Activated T-helper 17 cell treated with anti-CD3 and anti-CD28 coated beads, Interleukin-2, amount 50 U/mL, for 72 hours (primary cell): ENCODE data around the gene EGFR. TPM values are rescaled to one million over a fixed set of nuclear protein-coding genes. Genes with fewer than 3 reads are reported as not detected.

Experiments used
- ATAC-seq: fragments of 150-1000 bp; cut with Tn5 transposase; replicated peaks from 2 replicates; pipeline ENCODE4 v1.10.0; 2021; ENCODE audit warnings: mild to moderate bottlenecking, moderate library complexity
- H3K27ac Mint-ChIP-seq: one replicate; pipeline ENCODE4 v1.8.0; 2022; ENCODE audit warnings: mixed read lengths
- H3K27me3 Mint-ChIP-seq: one replicate; pipeline ENCODE4 v1.8.0; 2022; ENCODE audit warnings: mixed read lengths
- H3K36me3 Mint-ChIP-seq: one replicate; pipeline ENCODE4 v1.8.0; 2022; ENCODE audit warnings: low read depth, mild to moderate bottlenecking, mixed read lengths
- H3K4me1 Mint-ChIP-seq: one replicate; pipeline ENCODE4 v1.8.0; 2022; ENCODE audit warnings: mixed read lengths
- H3K4me3 Mint-ChIP-seq: one replicate; pipeline ENCODE4 v1.8.0; 2022; ENCODE audit warnings: mild to moderate bottlenecking, mixed read lengths
- H3K9me3 Mint-ChIP-seq: one replicate; pipeline ENCODE4 v1.8.0; 2022; ENCODE audit warnings: mixed read lengths
- total RNA-seq, 2 donors: library from RNA; stranded (reverse); gene quantifications; one replicate each; pipeline ENCODE4 v1.2.3, GENCODE V29; 2022

Gene EGFR
- total RNA-seq, 2 donors from 2014 or later = 0.02 TPM; not detected in 1

DNA sequence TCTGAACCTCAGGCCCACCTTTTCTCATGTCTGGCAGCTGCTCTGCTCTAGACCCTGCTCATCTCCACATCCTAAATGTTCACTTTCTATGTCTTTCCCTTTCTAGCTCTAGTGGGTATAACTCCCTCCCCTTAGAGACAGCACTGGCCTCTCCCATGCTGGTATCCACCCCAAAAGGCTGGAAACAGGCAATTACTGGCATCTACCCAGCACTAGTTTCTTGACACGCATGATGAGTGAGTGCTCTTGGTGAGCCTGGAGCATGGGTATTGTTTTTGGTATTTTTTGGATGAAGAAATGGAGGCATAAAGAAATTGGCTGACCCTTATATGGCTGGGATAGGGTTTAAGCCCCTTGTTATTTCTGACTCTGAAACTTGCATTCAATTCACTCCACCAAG, 156.0 kb downstream of the EGFR start:
- H3K4me1 Mint-ChIP-seq = no peaks in the 10 kb centered on the region
- ATAC-seq = no peak
- H3K4me3 Mint-ChIP-seq = no peak overlapping the region
- peaks cover 16% of the 10 kb centered on the region for H3K27me3 Mint-ChIP-seq
- H3K9me3 Mint-ChIP-seq = no peaks in the 10 kb centered on the region
- H3K27ac Mint-ChIP-seq = no peak overlapping the region
- no peaks in the 10 kb centered on the region for H3K36me3 Mint-ChIP-seq

DNA sequence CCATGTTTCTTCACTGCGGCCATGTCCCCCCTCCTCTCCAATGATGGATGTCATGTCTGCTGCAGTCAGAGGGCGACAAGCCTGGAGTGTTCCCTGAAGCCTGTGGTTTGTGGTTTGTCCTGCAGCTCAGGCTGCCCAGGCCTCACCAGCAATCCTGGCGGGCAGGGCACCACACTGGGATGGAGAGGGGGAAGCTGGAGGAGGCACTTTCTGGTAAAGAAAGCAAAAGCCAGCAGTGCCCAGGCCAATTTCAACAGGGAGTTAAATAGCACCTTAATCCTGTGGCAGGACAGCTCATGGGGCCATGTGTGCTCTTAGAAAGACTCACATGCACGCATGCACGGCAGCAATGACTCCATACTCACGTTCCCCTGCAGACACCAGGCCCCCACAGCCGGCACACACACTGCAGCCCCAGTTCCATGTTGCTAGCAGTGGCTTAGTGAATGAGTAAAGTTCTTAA, 158.3 kb downstream of the EGFR start:
- H3K36me3 Mint-ChIP-seq = no peaks in the 10 kb centered on the region
- no peaks in the 10 kb centered on the region for H3K9me3 Mint-ChIP-seq
- H3K27ac Mint-ChIP-seq = no peak overlapping the region
- ATAC-seq = no peak
- no peaks in the 10 kb centered on the region for H3K4me1 Mint-ChIP-seq
- H3K4me3 Mint-ChIP-seq = no peak overlapping the region
- peaks cover 3% of the 10 kb centered on the region for H3K27me3 Mint-ChIP-seq

DNA sequence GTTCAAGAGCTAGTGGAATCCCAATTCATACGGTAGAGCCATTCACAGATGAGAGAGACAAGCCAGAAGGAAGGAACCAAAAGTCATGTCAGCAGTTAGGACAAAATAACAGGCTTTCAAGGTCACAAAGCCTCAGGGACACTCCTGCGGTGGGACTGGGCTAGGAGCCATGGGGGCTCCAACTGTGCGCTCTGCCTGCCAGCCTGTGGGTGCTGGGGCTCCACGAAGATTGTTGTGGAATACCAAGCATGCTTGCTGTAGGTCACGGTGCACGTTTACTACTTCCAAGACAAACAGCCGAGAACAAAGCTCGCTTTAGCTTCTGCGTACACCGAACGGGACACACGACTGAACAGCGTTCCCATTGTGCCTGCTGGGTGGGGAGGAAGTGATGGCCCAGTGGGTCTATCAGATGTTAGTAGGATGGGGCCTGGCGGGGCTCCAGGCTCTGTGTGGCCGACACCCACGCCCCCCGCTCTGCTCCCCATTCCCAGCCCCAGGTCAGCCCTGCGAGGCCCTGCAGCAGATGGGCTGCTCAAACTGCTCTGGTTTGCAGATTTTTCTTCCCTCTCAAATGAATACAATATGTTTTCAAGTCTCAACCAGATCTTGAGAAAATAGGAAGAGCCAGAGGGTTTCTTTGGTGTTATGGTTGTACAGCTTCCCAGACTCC, 158.9 kb downstream of the EGFR start:
- Mint-ChIP-seq H3K4me1 (no peaks in the 10 kb centered on the region), H3K9me3 (no peaks in the 10 kb centered on the region), H3K36me3 (no peaks in the 10 kb centered on the region), H3K4me3 (no peak overlapping the region), H3K27ac (no peak overlapping the region), H3K27me3 (peaks cover 3% of the 10 kb centered on the region)
- ATAC-seq = no peak

DNA sequence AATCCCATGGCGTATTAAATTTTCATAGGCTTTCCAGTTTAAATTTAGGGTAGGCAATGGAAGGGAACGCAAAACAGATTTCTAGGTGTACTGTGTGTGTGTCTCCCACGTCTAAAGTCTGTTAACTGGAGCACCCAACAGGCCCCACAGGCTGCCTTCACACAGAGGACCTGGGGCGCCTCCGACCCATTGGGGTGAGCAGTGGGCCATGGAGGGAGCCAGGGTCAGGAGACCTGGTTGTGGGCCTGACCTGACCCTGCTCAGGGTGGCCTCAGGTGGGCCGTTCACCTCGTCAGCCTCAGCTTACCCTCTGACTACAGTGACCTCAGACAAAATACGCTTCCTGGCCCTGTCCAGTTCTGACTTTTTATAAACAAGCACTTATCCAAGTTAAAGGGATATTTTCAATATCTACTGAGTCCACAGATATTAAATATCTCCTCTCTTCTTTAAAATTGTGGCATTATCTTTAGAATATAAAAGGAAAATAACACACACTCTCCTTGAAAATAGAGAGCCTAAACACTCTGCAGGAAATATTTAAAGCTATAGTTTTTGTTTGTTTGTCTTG, 159.6 kb downstream of the EGFR start:
- H3K4me1 Mint-ChIP-seq = no peaks in the 10 kb centered on the region
- no peaks in the 10 kb centered on the region for H3K36me3 Mint-ChIP-seq
- peaks cover 3% of the 10 kb centered on the region for H3K27me3 Mint-ChIP-seq
- H3K9me3 Mint-ChIP-seq = no peaks in the 10 kb centered on the region
- H3K4me3 Mint-ChIP-seq = no peak overlapping the region
- ATAC-seq = no peak
- no peak overlapping the region for H3K27ac Mint-ChIP-seq

DNA sequence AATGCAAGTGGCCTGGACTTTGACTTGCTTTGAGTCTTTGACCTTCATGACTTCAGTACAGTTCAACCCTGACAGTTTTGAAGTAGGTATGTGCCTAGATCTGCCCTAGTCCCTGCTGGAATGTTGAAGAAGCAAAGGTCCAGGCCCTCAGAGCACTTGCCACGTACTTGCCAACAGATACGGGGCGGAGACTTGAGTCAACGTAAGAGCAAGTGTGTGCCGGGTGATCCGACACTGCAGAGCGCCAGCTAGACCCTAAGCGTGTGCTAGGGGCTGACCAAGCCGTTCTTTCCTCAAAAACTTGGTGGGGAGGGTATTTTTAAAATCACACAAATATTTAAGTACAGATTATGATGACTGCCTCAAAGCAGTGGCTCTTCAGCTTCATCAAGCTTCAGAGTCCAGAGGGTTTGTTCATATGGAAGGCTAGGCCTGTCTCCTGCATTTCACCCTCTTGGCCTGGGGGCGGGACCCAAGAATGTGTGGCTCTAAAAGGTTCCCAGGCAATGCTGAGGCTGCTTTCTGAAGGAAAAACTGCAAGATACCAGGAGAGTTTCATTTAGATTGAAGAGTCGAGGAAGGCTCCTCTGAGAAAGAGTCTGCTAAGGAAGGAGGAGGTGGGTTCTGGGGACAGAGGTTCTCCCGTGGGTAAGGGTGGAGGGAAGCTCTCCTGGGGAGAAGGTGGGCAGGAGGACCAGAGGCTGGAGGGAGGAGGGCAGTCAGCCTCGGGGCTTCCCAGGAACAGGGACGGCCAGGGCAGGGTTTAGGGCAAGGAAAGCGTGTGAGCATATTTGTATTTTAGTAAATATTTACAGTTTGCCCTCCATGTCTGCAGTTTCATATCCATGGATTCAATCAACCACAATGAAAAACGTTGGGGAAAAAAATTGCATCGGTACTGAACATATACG, 160.3 kb downstream of the EGFR start:
- no peaks in the 10 kb centered on the region for H3K36me3 Mint-ChIP-seq

DNA sequence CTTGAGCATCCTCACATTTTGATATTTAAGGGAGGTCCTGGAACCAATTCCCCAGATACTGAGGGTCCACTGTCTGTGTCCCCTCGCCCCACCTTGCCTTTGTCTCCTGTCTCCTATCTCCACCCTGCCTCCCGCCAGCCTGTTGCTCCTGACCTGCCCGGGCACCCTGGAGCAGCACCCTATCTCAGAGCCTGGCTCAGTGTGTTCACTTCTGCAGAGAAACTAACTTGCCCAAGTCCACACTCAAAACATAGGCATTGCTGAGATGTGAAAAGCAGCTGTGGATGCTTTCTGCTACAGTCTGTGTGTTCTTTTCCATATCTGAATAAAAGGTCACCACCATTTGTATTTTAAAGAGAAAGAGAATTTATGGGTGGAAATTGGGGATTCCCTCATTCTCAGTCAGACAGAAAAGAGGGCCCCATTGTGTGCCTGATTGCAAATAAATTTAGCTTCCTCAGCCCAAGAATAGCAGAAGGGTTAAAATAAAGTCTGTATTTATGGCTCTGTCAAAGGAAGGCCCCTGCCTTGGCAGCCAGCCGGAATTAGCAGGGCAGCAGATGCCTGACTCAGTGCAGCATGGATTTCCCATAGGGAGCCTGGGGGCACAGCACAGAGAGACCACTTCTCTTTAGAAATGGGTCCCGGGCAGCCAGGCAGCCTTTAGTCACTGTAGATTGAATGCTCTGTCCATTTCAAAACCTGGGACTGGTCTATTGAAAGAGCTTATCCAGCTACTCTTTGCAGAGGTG, 161.3 kb downstream of the EGFR start:
- no peak for ATAC-seq
- no peak overlapping the region for H3K4me3 Mint-ChIP-seq
- H3K36me3 Mint-ChIP-seq = no peaks in the 10 kb centered on the region
- no peak overlapping the region for H3K27ac Mint-ChIP-seq
- no peaks in the 10 kb centered on the region for H3K4me1 Mint-ChIP-seq
- H3K9me3 Mint-ChIP-seq = no peaks in the 10 kb centered on the region
- peaks cover 7% of the 10 kb centered on the region for H3K27me3 Mint-ChIP-seq

More for the DNA sequence above, 160.3 kb downstream of the EGFR start:
- Mint-ChIP-seq H3K4me3 (no peak overlapping the region), H3K27ac (no peak overlapping the region), H3K4me1 (no peaks in the 10 kb centered on the region), H3K27me3 (peaks cover 4% of the 10 kb centered on the region), H3K9me3 (no peaks in the 10 kb centered on the region)
- no peak for ATAC-seq

DNA sequence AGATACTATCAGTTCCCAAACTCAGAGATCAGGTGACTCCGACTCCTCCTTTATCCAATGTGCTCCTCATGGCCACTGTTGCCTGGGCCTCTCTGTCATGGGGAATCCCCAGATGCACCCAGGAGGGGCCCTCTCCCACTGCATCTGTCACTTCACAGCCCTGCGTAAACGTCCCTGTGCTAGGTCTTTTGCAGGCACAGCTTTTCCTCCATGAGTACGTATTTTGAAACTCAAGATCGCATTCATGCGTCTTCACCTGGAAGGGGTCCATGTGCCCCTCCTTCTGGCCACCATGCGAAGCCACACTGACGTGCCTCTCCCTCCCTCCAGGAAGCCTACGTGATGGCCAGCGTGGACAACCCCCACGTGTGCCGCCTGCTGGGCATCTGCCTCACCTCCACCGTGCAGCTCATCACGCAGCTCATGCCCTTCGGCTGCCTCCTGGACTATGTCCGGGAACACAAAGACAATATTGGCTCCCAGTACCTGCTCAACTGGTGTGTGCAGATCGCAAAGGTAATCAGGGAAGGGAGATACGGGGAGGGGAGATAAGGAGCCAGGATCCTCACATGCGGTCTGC, 162.2 kb downstream of the EGFR start:
- Mint-ChIP-seq H3K27me3 (peaks cover 13% of the 10 kb centered on the region), H3K4me3 (no peak overlapping the region), H3K36me3 (no peaks in the 10 kb centered on the region), H3K4me1 (no peaks in the 10 kb centered on the region), H3K27ac (no peak overlapping the region), H3K9me3 (no peaks in the 10 kb centered on the region)
- no peak for ATAC-seq

DNA sequence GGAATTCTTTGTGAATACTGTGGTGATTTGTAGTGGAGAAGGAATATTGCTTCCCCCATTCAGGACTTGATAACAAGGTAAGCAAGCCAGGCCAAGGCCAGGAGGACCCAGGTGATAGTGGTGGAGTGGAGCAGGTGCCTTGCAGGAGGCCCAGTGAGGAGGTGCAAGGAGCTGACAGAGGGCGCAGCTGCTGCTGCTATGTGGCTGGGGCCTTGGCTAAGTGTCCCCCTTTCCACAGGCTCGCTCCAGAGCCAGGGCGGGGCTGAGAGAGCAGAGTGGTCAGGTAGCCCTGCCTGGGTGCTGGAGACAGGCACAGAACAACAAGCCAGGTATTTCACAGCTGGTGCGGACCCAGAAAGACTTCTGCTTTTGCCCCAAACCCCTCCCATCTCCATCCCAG, 162.9 kb downstream of the EGFR start:
- H3K4me3 Mint-ChIP-seq = no peak overlapping the region
- H3K9me3 Mint-ChIP-seq = no peaks in the 10 kb centered on the region
- peaks cover 4% of the 10 kb centered on the region for H3K4me1 Mint-ChIP-seq
- no peak for ATAC-seq
- no peak overlapping the region for H3K27ac Mint-ChIP-seq
- peaks cover 17% of the 10 kb centered on the region for H3K27me3 Mint-ChIP-seq
- no peaks in the 10 kb centered on the region for H3K36me3 Mint-ChIP-seq

DNA sequence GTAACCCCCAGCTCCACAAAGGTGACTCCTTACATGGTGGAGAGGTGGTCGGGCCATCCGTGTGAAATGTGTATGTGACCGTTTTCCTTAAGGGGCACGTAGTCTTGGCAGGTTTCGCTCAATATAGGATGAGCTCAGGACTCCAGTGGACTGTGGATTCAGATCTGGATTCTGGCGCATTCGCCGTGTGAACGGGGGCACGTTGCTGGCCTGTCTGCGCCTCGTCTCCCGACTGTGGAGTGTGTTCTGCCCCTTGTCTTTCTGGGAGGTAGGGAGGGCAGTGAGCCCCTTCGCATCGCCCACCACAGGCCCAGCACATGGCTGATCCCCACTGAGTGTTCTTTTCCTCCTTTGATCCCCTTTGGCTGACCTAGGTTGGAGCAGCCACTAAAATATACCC, 165.1 kb downstream of the EGFR start:
- Mint-ChIP-seq H3K36me3 (no peaks in the 10 kb centered on the region), H3K4me1 (peaks cover 4% of the 10 kb centered on the region), H3K27me3 (peaks cover 23% of the 10 kb centered on the region), H3K9me3 (no peaks in the 10 kb centered on the region), H3K27ac (no peak overlapping the region), H3K4me3 (no peak overlapping the region)
- ATAC-seq = no peak

DNA sequence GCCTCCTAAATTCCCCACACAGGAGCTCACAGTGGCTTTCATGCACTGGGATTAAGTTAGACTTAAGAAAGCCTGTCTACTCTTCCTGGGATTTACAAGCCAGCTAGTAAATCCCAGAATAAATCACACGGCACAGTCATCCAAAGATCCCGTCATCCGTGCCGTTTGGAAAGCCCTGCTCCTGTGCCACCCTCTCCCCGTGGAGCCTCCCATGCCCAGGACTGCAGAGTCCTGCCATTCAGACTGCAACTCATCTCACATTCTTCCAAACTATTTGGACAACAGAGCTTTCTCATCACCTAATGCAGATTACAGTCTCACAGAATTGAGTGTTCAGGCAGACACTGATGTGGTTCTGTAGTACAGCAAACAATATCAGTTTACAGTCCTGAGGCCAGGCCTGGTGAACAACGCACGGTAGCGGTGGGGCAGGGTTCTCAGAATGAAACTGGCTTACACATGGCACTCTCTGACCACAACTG, 166.5 kb downstream of the EGFR start:
- ATAC-seq = peak; percentile 78

DNA sequence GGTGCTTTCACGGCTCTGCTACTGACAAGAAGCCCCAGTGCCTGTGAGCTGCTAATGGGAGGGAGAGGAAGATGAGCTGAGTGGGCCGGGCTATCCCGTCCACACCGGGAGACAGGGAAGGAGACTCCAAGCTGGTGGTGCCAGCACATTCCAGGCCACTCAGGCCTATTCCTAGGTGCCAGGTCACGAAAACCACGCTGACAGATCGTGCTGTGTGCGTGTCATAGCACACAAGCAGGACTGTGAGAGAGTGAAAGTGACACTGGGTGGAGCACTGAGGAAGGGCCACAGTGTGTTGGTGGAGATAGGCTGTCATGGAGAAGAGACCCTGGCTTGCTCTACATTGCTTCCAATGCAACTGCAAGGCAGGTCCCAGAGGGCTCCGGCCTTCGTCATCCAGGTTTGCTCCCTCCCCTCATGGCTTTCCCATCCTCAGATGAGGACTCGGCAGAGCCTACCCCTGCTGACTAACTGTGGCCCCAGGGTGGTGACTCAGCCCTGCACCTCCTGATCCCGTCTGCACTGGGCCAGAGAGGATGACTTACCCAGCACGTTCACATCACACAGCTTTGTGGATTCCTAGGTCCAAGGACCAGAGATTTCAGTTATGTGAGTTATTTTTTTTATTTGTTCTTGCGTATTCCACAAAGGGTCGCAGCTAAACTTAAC, 167.3 kb downstream of the EGFR start:
- peaks cover 4% of the 10 kb centered on the region for H3K4me1 Mint-ChIP-seq
- H3K27ac Mint-ChIP-seq = peak overlapping the region; percentile 26
- no peaks in the 10 kb centered on the region for H3K36me3 Mint-ChIP-seq
- H3K4me3 Mint-ChIP-seq = peak overlapping the region; percentile 32
- peaks cover 29% of the 10 kb centered on the region for H3K27me3 Mint-ChIP-seq
- ATAC-seq = peak; percentile 85
- no peaks in the 10 kb centered on the region for H3K9me3 Mint-ChIP-seq

More for the DNA sequence above, 166.5 kb downstream of the EGFR start:
- peak overlapping the region; percentile 26 for H3K27ac Mint-ChIP-seq
- peaks cover 29% of the 10 kb centered on the region for H3K27me3 Mint-ChIP-seq
- H3K9me3 Mint-ChIP-seq = no peaks in the 10 kb centered on the region
- H3K4me3 Mint-ChIP-seq = peak overlapping the region; percentile 32
- H3K36me3 Mint-ChIP-seq = no peaks in the 10 kb centered on the region
- H3K4me1 Mint-ChIP-seq = peaks cover 4% of the 10 kb centered on the region

DNA sequence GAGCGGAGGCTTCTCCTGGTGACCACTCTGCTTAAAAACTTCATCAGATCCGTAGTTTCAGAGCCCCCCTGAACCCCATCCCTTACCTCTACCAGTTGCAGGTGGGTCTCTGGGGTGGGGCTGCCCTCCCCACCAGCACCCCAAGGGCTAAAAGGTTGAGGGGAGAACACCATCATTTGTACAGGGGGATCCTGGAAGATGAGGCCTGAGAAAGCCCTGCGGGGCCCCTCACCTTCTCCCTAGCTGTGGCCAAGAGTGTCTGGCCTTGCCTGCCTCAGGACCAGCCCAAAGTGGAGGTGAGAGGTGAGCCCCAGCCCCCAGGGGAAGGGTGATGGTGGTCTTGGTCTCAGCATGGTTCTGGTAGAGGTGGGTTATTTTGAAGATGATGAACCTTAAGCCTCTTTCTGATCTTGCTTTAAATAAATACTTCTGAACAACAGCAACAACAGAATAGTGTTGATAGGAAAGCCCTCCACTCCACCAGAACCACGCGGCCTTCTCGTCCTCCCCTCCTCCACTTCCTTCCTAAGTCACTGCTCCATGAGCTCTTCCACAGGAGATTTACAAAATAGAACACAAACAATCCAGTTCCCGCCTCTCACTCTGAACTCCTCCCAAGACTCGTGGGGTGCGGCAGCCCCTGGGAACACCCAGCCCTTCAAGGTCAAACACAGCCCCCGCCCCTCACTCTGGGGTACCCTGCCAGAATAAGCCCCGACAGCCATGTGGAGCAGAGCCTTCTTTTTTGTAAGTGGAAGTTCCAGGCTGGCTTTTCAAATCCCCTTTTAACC, 169.1 kb downstream of the EGFR start:
- Mint-ChIP-seq H3K4me1 (peaks cover 4% of the 10 kb centered on the region), H3K36me3 (no peaks in the 10 kb centered on the region)
- no peak for ATAC-seq

More for the DNA sequence above, 169.1 kb downstream of the EGFR start:
- no peak overlapping the region for H3K4me3 Mint-ChIP-seq
- peaks cover 29% of the 10 kb centered on the region for H3K27me3 Mint-ChIP-seq
- H3K27ac Mint-ChIP-seq = no peak overlapping the region
- no peaks in the 10 kb centered on the region for H3K9me3 Mint-ChIP-seq
